Neural progenitor cell (in vitro differentiated cells): ENCODE data around the gene CAMK2A.

Source experiments
- CTCF ChIP-seq: fragments of 200-600 bp; sonication (generic); IDR thresholded peaks from 2 replicates; pipeline ENCODE4 v1.5.1; 2017; ENCODE audit warnings: antibody characterized with exemption, mild to moderate bottlenecking
- EZH2 ChIP-seq: fragments of 200-600 bp; sonication (generic); IDR thresholded peaks from 2 replicates; pipeline ENCODE4 v1.6.1; 2017; ENCODE audit warnings: antibody characterized with exemption, mild to moderate bottlenecking, moderate library complexity
- EZH2phosphoT487 ChIP-seq: fragments of 200-600 bp; sonication (generic); IDR thresholded peaks from 2 replicates; pipeline ENCODE4 v1.6.1; 2017; ENCODE audit warnings: antibody characterized with exemption

DNA sequence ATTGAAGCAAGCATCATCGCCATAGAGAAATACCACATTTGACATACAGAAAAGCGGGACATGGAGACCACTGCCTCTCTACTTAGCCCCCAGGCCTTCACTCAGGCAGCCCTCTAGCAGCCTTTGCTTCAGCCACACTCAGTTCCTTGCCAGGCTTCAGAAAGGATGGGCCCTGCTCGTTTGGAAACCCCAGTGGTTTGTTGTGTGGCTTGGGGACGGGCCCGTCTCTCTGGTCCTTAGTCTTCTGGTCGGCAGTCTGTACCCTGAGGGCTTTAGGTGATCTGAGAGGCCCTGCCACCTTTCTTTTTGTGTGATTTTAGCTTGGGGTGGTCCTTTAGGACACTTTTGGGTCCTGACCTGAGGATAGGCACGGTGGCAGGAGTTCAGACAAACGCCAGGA, 34.2 kb upstream of the CAMK2A start:
- TF ChIP-seq CTCF = no peak
- no peak for TF ChIP-seq EZH2
- no peak for TF ChIP-seq EZH2phosphoT487
